ENCODE measurements around the gene ANKS1B. TPM values are rescaled to one million over a fixed set of nuclear protein-coding genes. Genes with fewer than 3 reads are reported as not detected.
"Not testable (repeated sequence)": the region's sequence is repeated elsewhere in the genome, so short reads cannot be mapped to it uniquely, and the experiment has no call there.

The ANKS1B gene
- total RNA-seq, 1 donor from 2014 or later: not detected

DNA sequence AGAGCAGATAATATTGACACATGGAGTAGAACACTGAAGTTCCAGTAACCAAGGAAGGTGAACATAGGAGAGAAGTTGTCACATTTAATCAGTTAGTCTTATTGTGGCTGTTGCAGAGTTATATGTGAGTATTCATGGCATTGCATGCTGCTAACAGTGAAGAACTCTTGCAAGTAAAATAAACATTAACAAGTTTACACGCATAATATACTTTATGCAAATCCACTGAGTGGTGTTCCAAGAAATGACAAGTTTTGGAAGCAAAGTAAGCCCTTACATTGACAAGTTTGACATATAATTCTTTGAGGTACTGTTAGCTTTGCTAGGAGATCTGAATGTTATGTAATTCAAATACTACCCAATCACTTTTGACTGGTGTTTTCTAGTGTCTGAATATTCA, 125.6 kb downstream of the ANKS1B start:
- no peak for DNase-seq

DNA sequence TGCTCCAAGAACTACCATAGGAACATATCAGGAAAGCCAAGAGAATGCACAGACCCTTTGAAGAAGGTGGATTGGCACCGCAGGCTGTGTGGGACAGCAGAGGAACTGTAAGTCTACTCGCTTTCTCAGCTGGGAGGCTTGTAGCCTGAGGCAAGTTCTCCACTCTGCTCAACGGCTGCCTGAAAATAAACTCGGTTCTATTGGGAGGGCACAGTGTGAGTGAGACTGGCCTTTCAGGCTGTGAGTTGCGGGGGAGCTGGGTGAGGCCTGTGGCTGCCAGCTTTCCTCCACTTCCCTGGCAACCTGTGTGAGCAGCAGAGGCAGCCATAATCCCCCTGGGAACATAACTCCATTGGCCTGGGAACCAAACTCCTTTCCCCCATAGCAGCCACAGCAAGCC, 132.1 kb downstream of the ANKS1B start:
- no peak for DNase-seq

DNA sequence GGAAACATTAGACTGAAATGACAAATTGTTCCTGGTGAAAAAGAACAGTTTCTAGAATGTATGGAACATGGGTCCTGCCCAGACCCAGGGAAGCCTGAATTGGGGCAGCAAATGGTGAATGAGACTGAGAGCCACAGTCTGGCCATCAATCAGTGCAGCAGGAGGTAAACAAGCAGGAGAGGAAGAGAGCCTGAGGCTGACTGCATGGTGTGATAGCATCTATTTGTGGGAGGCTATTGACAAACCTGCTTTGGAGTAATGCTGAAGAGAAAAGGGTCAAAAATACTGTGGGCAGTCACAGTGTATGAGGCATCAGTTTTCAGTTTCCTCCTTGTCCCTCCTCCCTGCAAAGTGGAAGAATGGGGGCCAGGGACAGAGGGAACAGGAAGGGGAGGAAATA, 136.8 kb downstream of the ANKS1B start:
- no peak for DNase-seq

DNA sequence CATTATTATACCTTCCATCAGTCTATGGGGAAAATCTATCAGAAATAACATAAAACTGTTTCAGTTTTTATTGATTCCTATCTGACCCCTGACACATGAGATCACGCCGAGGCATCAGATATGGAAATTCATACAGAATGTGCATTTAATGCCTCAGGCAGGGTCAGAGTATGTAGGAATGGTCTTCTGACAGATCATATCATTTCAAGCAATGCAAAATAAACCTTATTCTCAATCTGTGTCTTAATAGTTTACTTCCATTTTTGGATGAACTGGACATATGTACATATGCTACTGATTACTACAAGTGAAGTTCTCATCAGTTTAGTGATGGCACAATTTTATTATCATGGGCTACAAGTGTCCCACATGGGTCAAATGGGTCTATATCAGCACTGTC, 150.0 kb downstream of the ANKS1B start:
- DNase-seq: no peak

DNA sequence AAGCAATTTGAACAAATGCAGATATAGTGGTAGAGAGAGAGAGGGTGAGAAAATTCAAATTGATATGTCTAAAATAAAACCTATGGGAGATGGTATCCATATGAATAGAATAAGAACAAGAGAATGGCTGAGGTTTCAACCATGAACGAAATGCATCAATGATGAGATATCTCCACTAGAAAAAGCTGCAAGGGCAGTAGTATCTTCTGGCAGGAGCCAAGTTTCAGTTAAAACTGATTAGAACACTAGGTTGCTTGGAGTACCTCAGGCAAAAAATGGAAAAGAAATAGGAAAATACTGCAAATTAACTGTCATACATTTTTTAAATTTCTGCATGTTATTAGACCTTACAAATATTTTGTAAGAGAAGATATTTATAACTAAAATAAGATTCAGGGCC, 151.3 kb downstream of the ANKS1B start:
- DNase-seq: no peak

DNA sequence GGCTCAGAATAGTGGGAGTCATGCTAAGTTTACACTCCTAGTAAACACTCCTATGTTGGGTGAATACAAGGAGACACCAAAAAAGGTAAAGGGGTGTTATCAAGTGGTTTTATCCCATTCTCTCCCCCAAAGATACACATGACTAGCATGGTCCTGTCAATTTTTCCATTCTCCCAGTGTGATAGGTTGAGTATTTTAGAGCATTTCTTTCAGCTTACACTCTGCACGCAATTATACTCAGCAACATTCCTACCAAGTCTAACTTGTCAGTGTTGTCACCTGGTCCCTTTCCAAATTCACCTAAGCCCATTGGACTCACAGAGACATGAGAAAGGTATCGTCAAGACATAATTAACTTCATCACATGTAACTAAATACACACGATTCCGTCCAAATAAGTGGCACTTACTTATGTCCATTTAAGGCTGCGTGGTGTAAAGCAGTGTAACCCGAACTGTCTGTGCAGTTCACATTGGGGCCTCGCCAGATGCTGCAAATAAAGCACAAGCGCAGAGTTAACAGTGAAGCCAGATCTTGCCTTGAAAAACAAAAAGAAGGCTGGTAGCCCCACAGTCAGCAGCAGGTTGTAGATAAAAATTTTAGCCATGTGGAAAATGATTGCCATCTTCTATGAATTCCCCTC, 159.7 kb downstream of the ANKS1B start:
- no peak for DNase-seq

DNA sequence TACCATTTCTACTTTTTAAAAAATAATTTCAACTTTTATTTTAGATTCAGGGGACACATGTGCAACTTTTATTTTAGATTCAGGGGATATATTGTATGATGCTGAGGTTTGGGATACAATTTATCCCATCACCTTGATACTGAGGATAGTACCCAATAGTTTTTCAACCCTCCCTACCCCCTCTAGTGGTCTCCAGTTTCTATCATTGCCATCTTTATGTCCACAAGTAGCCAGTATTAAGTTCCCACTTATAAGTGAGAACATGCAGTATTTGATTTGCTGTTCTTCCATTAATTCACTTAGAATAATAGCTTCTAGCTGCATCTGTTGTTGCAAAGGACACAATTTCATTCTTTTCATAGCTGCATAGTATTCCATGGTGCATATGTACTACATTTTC, 162.5 kb downstream of the ANKS1B start:
- no peak for DNase-seq

DNA sequence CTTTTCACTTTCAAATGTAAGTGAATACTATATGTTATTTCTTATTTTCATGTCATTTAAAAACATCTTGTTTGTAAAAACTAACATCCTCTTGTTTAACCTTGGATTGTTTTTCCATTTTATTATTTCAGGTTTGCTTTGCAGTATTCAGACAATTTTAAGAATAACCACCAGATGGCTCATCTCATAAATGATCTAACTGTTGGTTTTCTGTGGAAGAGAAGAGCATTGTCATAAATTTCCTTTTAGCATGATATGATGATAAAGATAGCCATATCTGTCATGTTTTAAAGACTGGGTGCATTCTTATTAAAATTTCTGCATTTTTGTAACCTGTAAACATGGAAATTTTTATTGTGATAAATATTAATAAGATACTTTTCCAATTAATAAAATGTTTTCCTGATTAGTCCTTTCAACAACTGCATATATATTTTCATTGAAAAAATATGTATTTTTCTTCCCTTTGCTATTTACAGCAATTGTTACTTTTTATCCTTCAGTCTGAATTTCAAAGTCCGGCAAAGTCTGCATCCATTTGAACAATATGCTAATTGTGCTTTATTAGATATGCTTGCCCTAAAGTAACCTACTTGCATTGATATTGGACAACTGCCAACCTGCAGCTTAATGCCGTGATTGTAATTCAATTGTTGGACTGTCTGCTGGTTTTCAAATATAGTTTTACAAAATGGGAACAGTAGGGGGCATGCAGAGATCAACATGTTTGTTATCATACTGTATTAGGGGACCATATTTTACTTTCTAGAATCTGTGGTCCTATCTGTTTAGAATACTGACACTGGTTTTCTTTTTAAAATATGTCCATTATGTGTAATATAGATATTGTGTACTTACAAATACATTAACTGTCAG, 173.8 kb downstream of the ANKS1B start:
- DNase-seq: peak; percentile 30

DNA sequence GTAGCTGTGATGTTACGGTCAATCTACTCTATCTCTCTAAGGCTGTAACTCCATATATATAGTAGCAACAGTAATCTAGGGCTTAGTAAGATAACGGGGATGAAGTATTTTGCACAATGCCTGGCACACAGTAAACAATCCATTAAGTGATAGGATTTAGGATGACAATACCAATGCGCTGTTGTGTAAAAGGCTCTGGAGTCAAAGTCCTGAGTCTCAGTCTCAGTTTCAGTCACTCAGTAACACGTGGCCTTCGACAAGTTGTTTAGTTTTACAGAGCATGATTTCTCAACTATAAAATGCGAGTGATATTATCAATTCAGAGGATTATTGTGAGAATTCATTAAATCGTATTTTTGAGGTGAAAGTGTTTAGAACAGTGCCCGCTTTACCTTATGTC, 174.8 kb downstream of the ANKS1B start:
- DNase-seq: no peak

DNA sequence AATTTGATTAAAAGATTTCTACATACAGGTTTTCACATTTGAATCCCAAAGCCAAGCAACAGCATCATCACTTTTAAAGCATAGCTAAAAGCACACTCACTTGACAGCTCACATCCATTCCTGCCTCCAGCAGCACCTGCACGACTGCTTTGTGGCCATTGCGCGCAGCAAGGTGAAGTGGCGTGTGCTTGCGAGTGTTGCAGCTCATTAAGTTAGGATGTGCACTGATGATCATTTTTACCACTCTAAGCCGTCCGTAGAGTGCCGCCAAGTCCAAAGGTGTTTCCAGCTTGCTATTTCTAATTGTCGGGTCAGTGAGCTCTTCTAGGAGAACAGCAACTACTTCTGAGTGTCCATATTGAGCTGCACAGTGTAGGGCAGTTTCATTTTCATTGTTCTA, 178.4 kb downstream of the ANKS1B start:
- DNase-seq: no peak

DNA sequence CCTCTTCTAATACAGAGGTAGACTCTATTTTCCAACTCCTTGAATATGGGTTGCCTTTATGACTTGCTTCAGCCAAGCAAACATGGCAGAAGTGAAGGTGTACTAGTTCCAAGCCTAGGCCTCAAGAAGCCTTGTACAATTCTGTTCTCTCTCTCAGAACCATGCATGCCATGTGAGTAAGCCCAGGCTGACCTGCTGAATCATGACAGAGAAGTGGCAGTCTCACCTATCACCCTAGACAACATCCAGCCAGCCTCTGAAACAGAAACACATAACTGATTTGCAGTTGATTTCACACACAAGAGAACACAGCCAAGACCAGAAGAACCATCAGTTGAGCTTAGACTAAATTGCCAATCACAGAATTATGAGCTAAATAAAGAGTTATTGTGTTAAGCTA, 180.0 kb downstream of the ANKS1B start:
- DNase-seq: no peak

DNA sequence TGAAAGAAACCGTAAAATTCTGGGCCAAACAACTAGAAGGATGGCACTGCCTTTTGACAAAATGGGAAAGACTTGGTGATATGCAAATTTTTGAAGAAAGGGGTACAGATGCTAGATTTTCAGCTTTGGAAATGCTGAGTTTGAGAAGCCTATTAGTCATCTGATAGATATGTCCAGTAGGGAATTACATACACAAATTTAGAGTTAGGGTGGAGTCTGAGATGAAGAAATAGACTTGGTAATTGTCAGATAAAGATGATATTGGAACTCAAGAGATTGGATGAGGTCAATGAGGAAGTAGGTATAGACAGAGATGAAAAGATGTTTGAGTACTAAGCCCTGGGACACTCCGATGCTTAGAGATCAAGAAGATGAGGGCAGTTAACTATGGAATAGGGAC, 184.1 kb downstream of the ANKS1B start:
- no peak for DNase-seq

DNA sequence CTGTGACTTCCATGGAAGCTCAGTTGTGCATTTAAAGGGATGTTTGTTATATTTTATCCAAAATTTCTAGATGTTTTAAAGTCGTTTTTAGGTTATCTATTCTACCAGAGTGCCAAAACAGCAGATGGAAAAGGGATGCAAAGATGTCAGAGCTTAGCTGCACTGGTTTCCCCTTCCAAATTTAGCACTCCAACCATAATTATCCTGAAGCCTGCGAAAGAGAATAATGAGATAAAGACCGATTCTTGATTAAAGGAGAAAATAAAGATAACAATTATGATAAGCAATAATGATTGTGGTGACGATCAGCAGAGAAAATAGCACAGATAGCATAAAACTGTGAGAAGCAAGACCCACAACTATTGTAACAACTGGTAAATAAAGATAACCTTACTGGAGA, 186.8 kb downstream of the ANKS1B start:
- DNase-seq: not testable (repeated sequence)

DNA sequence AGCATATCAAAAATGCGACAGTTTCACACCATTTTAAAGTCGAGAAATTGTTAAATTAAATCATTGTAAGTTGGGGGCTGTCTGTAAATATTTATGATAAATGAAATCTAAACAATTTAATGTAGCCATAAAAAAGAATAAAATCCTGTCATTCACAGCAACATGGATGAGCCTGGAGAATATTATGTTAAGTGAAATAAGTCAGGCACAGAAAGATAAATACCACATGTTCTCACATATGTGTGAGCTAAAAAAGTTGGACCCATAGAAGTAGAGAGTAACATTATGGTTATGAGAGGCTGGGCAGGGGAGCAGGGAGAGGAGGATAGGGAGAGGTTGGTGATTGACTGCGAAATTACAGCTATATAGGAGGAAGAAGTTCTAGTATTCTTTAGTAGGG, 201.3 kb downstream of the ANKS1B start:
- DNase-seq: no peak

DNA sequence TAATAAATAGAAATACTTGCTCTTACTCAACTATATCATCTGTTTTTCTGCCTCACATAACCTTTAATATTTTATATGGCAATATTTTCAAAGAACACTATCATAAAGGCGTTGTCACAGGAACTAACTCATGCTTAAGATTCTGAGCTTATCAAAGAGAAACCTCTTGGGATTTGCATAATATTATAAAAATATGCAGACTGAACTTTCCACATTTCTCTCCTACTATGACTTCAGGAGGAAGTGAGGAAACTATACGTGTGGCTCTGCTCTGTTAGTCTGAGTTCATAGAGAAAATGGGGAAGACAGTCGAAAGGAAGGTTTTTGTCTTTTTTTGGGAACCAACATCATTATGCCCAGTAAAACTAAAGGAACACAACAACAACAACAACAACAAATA, 212.5 kb downstream of the ANKS1B start:
- no peak for DNase-seq

DNA sequence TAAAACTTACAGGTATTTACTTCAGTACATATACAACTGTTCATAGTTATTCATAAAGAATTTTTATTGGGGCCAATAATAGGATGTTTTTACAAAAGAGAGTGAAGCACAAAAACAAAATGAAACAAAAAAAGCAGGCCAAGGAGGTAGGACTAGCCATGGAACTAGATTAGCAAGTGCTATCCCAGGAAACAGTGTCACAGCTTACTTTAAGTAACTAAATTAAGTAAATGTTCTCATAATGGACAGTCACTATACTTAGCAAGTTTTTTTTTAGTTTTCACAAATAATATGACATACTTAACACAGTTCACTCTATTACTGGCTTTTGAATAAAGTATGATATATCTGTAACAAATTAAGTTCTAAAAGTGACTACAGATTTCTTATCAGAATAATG, 213.1 kb downstream of the ANKS1B start:
- DNase-seq: no peak

DNA sequence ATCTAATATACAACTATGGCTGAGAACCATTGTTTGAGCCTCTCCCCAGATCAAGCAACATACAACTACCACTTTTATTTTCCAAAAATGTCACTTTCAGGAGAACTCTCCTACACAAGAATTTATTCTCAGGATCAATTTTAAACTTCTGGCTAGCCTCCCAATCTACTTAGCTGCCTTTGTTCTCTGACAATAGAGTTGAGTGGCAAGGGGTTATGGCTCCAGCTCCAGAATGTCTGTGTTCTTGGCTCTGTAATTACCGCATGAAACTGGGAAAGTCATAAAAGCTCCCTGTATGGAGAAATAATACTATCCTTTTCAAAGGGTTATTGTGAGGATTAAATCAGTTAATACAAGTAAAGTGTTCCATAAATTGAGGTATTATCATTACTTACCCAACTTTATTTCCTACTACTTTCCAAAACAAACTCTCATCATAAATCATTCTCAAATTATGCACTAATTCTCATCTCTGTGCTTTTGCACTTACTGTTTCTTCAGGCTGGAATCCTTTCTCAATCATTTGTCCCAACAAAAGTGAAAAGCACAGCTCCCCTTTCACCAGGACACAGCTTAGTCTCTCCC, 215.2 kb downstream of the ANKS1B start:
- DNase-seq: no peak

DNA sequence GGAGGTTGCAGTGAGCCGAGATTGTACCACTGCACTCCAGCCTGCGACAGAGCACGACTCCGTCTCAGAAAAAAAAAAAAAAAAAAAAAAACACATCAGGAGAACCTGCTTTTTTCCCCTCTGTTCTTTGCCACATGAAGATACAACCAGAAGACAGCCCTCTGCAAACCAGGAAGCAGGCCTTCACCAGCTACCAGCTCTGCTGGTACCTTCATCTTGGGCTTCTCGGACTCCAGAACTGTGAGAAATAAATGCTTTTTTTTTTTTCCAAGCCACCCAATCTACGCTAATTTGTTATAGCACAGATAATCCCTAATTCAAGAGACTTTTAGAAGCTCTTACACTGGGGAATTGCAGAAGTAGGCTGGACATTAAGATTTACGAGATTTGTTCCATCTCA, 216.0 kb downstream of the ANKS1B start:
- DNase-seq: no peak

DNA sequence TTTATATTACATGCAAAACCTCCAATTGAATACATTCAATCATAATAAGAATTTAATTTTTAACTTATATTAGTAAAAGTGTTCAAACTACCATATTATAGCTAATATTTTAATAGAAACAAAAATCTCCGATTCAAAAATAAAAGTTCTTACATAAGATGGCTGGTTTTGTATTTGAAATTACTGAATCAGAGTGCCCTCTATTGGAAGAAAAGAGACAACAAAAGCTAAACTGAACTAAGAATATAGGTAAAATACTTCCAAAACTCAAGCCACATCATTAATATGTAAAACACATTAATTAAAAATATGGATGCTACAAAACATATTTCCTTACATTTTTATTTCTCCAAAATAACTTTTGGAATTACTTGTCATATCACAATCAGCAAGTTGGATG, 216.9 kb downstream of the ANKS1B start:
- DNase-seq: peak; percentile 5

DNA sequence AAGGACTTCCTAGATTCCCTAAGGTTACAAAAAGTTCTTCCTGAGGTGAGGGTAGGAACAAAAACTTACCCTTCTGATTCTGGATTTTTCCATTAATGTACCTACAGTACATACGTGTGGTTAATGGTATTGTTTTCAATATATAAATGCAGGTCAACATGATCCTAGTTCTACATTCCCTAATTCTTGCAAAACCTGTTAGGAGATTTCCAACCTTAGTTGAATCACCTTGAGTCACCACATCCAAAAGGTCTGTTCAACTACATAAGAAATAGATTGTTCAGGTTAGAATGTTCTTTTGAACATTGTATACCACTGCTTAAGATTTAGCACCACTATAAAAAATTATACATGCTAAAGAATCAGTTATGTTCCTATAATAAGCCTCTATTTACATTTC, 218.3 kb downstream of the ANKS1B start:
- no peak for DNase-seq

DNA sequence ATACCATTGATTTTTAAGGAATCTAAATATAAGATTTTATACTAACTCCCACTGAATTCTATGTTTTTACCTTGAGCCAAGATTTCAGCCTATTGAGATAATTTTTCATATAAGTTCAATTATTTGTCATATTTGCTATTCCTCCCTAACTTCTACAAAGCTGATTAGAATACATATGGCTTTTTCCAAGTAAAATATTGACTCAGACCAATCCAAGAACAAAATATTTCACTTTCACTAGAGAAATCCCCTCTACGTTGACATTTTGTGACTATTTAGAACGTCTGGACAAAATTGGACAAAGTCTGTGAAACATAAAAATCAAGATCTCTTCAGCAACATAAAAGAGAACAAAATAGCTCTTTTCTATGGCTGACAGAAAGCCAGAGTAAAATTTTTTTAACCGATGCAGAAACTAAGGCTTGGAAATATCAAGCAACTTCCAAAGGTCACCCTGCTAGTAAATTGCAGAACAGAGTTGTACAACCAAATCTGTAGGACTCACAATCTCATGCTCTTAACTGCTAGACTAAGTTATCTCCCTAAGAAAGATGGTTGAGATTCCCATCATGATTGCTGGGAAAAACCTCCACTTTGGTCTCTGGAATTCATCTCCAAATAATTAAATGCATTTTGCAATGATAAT, 219.1 kb downstream of the ANKS1B start:
- DNase-seq: no peak

DNA sequence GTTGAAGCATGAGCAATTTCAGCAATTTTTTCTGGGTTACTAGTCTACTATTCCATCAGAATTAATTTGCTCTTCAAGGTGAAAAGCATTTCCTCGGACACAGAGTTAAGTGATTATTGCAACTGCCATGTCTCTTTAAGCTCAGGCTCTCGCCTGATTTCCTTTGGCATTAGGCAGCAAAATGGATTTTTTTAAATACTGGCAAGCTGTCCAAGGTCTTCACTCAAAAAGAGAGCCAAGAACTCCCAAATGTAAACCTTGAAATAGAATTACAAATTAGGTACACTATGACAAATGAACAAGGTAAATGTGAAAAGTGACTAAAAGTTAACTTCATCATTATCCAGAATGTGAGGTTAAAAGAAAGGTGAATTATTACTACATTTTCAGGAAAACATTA, 225.3 kb downstream of the ANKS1B start:
- no peak for DNase-seq

DNA sequence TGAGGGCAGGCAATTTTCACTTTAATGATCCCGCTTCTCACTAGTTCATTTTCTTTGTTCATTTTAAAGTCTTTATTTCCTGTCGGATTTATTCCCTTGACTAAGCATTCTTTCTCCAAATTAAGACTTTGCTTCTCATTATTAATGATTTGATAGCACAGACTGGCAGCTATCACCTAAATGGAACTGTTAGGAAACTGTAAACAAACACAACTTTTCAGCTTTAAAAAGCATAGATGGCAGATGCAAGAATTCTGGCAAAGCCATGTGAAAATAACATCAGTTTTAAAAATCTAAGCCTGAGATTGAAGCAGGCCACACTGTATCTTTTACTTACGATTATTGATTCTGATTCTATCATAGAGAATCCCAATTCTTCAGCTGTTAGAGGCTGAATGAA, 225.7 kb downstream of the ANKS1B start:
- no peak for DNase-seq

DNA sequence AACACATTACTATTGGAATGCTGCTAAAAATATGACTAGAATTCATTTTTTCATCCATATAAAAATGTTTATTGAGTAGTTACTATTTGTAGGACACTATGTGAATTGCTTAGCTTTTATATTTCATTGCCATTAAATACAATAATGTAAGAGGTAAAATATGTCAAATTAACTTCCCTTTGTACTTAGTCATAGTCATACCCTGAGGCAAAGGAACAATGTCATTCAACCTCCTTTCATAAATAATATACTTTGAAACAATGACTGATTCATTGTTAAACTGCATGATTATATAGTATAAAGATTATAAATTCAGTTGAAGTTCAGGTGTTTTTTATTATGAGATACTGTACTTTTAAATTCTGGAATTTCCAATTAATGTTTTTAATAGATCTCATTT, 232.0 kb downstream of the ANKS1B start:
- no peak for DNase-seq

Data from dermis blood vessel endothelial cell (primary cell).